ENCODE measurements around the gene IFT43. TPM values are rescaled to one million over a fixed set of nuclear protein-coding genes. Genes with fewer than 3 reads are reported as not detected.

Gene IFT43
- total RNA-seq, 1 experiment from 2014 or later, result 34.9 TPM

- TF ChIP-seq CTCF (IDR thresholded peaks at IDR 0.05; ENCODE audit: unreplicated experiment), result no peak
- Mint-ChIP-seq H3K9me3 (ENCODE audit: unreplicated experiment) (no peaks in the 10 kb centered on the region), H3K27ac (ENCODE audit: low read depth, unreplicated experiment) (no peak overlapping the region), H3K4me3 (ENCODE audit: unreplicated experiment) (no peak overlapping the region), H3K4me1 (ENCODE audit: insufficient read depth, unreplicated experiment) (no peaks in the 10 kb centered on the region), H3K27me3 (ENCODE audit: insufficient read depth, unreplicated experiment) (peaks cover 64% of the 10 kb centered on the region), H3K36me3 (ENCODE audit: insufficient read depth, unreplicated experiment) (no peaks in the 10 kb centered on the region)
- DNase-seq (ENCODE audit: unreplicated experiment), result no peak
- CTCF ChIA-PET, result no interaction called here
- intact Hi-C loops (cut with micrococcal nuclease), result no loop called here
- POLR2A ChIA-PET, result no interaction called here
- BruUV-seq (replicated peaks), result no TSS peak
These were observed 145.8 kb downstream of the IFT43 start for GRCh38 chr14:76131071-76131965.

GRCh38 chr14:76133103-76133502, 147.5 kb downstream of the IFT43 start:
- no peak for TF ChIP-seq CTCF (IDR thresholded peaks at IDR 0.05; ENCODE audit: unreplicated experiment)
- ChIA-PET POLR2A (interaction anchor here (0.6 kb wide), 1 partner anchor 525 kb away, joined by 3 read pairs; no protein-coding TSS in a partner anchor), CTCF (no interaction called here)
- Mint-ChIP-seq H3K36me3 (ENCODE audit: insufficient read depth, unreplicated experiment) (no peaks in the 10 kb centered on the region), H3K9me3 (ENCODE audit: unreplicated experiment) (no peaks in the 10 kb centered on the region), H3K27ac (ENCODE audit: low read depth, unreplicated experiment) (no peak overlapping the region), H3K4me1 (ENCODE audit: insufficient read depth, unreplicated experiment) (no peaks in the 10 kb centered on the region), H3K27me3 (ENCODE audit: insufficient read depth, unreplicated experiment) (peaks cover 74% of the 10 kb centered on the region), H3K4me3 (ENCODE audit: unreplicated experiment) (no peak overlapping the region)
- peak; percentile 52 for DNase-seq (ENCODE audit: unreplicated experiment)
- no TSS peak for BruUV-seq (replicated peaks)
- intact Hi-C loops (cut with micrococcal nuclease), result no loop called here

Other genes starting within 250 kb of the IFT43 start
- gene TGFB3, start 3.8 kb upstream of the IFT43 start, total RNA-seq (2022), result 1.1 and 1.5 TPM in 2 replicates
- gene GPATCH2L, start 166.2 kb downstream of the IFT43 start, total RNA-seq (2022), result 57.4 and 64.9 TPM in 2 replicates